Tibial nerve (tissue), 4 donors: ENCODE data around the gene OR4K1.

Experiments
- EP300 ChIP-seq, 2 donors: sonication (generic); formaldehyde crosslinking; IDR thresholded peaks; one replicate each; pipeline ENCODE4 v1.6.1; 2017; ENCODE audit warnings: antibody characterized with exemption in 2 of 2, mild to moderate bottlenecking in 1 of 2
- POLR2A ChIP-seq, 2 donors: fragments of 450-650 bp; IDR thresholded peaks; one replicate each; pipeline ENCODE4 v1.6.1; 2017; ENCODE audit warnings: antibody characterized with exemption in 2 of 2, mild to moderate bottlenecking in 2 of 2, moderate library complexity in 2 of 2
- TF ChIP-seq, protein P1 (sequence below), 5 experiments: fragments of 200-600 bp in 3 of 5; fragments of 450-650 bp in 2 of 5; sonication (generic) in 3 of 5; IDR thresholded peaks; one replicate each; pipeline ENCODE4 v1.5.1; 2016 to 2019; ENCODE audit warnings: antibody characterized with exemption in 5 of 5, mild to moderate bottlenecking in 3 of 5, moderate library complexity in 2 of 5

DNA sequence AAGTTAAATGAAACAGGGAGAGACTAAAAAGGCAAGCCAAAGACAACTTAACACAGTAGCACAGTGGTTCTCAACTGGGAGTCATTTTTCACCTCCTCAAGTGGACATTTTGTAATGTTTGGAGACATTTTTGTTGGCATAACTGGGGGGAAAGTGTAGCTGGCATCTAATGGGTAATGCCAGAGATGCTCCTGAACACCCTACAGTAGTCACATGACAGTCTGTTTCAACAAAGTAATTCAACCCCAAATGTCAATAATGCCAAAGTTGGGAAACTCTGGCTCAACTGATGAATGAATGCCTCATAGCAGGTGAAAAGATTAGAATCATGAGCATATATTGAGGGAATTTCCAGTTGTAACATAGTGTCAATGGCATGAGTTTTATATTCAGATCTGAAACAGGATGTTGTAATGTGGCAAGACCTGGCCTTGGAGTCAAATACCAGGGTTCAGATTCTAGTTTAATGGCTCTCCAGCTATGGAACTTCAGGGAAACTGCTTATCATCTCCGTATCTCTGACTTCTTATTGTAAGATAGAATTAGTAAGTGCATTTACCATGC is 12.7 kb upstream of the OR4K1 start:
- TF ChIP-seq, protein P1, sequence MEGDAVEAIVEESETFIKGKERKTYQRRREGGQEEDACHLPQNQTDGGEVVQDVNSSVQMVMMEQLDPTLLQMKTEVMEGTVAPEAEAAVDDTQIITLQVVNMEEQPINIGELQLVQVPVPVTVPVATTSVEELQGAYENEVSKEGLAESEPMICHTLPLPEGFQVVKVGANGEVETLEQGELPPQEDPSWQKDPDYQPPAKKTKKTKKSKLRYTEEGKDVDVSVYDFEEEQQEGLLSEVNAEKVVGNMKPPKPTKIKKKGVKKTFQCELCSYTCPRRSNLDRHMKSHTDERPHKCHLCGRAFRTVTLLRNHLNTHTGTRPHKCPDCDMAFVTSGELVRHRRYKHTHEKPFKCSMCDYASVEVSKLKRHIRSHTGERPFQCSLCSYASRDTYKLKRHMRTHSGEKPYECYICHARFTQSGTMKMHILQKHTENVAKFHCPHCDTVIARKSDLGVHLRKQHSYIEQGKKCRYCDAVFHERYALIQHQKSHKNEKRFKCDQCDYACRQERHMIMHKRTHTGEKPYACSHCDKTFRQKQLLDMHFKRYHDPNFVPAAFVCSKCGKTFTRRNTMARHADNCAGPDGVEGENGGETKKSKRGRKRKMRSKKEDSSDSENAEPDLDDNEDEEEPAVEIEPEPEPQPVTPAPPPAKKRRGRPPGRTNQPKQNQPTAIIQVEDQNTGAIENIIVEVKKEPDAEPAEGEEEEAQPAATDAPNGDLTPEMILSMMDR (IDR thresholded peaks at IDR 0.05) = no peak
- no peak for TF ChIP-seq POLR2A (IDR thresholded peaks at IDR 0.05)
- TF ChIP-seq EP300 (IDR thresholded peaks at IDR 0.05) = no peak
